Gastrocnemius medialis (tissue), 4 donors: ENCODE measurements around the gene SRSF9. TPM values are rescaled to one million over a fixed set of nuclear protein-coding genes. Genes with fewer than 3 reads are reported as not detected.
"Not testable (repeated sequence)": the region's sequence is repeated elsewhere in the genome, so short reads cannot be mapped to it uniquely, and the experiment has no call there.

Experiments used
- ATAC-seq, 2 donors: fragments of 150-250 bp; one replicate each; pipeline ENCODE4 v1.9.1; 2016
- DNase-seq, 2 donors: peaks; one replicate each; pipeline ENCODE4 v3.0.0-alpha.2; 2019
- H3K27ac ChIP-seq, 4 donors: fragments of 200-600 bp; sonication (generic); 1 replicate in 1 of 4; 2 replicates in 3 of 4; pipeline ENCODE4 v1.5.1; 2016 to 2018; ENCODE audit warnings: mild to moderate bottlenecking in 2 of 4, moderate library complexity in 1 of 4
- H3K27me3 ChIP-seq, 3 donors: fragments of 200-600 bp; sonication (generic) in 2 of 3; 1 replicate in 1 of 3; 2 replicates in 2 of 3; pipeline versions ENCODE4 v1.5.1 to v1.6.0; 2016 to 2019; ENCODE audit warnings: mild to moderate bottlenecking in 1 of 3, moderate library complexity in 1 of 3
- H3K36me3 ChIP-seq, 2 donors: fragments of 200-600 bp; sonication (generic) in 1 of 2; one replicate each; pipeline ENCODE4 v1.5.1; 2017 to 2018
- H3K4me1 ChIP-seq, 2 donors: fragments of 200-600 bp; sonication (generic) in 1 of 2; one replicate each; pipeline ENCODE4 v1.5.1; 2016 to 2017; ENCODE audit warnings: mild to moderate bottlenecking in 2 of 2
- H3K4me3 ChIP-seq, 4 donors: fragments of 200-600 bp; sonication (generic) in 3 of 4; 1 replicate in 1 of 4; 2 replicates in 3 of 4; pipeline ENCODE4 v1.5.1; 2016 to 2019; ENCODE audit warnings: mild to moderate bottlenecking in 2 of 4
- H3K9me3 ChIP-seq, 3 donors: fragments of 200-600 bp; sonication (generic) in 2 of 3; 1 replicate in 1 of 3; 2 replicates in 2 of 3; pipeline ENCODE4 v1.5.1; 2016 to 2019
- POLR2A ChIP-seq, 2 donors: fragments of 450-650 bp; IDR thresholded peaks; one replicate each; pipeline ENCODE4 v1.6.1; 2017; ENCODE audit warnings: antibody characterized with exemption in 2 of 2, mild to moderate bottlenecking in 2 of 2, moderate library complexity in 2 of 2
- in situ Hi-C, 4 donors: fragments of 200-750 bp; cut with MboI; loops; one replicate each; pipeline versions ENCODE4 v1.15.0 to v1.8.0; 2017; ENCODE audit warnings: low sequenced_read_pairs in 4 of 4
- intact Hi-C: fragments of 100-400 bp; cut with DNase I; formaldehyde crosslinking; loops from one replicate; pipeline ENCODE4 v1.15.1; 2023; ENCODE audit warnings: low total_unique reads
- total RNA-seq, 4 donors: library from RNA; depleted of rRNA; stranded (reverse); fragments of >200 nt; gene quantifications; one replicate each; pipeline versions ENCODE4 v1.1.0 to v1.2.3, GENCODE V29; 2016
- TF ChIP-seq, protein P1 (sequence below), 5 experiments: fragments of 450-650 bp in 3 of 5; fragments of 200-600 bp in 2 of 5; sonication (generic) in 2 of 5; IDR thresholded peaks in 4 of 5; conservative IDR thresholded peaks in 1 of 5; 1 replicate in 4 of 5; 2 replicates in 1 of 5; pipeline ENCODE4 v1.5.1; 2016 to 2019; ENCODE audit warnings: antibody characterized with exemption in 5 of 5, mild to moderate bottlenecking in 3 of 5, moderate library complexity in 3 of 5

The SRSF9 gene
- total RNA-seq, 4 donors from 2014 or later, result 13.5 to 18.6 (median 16.0) TPM

DNA sequence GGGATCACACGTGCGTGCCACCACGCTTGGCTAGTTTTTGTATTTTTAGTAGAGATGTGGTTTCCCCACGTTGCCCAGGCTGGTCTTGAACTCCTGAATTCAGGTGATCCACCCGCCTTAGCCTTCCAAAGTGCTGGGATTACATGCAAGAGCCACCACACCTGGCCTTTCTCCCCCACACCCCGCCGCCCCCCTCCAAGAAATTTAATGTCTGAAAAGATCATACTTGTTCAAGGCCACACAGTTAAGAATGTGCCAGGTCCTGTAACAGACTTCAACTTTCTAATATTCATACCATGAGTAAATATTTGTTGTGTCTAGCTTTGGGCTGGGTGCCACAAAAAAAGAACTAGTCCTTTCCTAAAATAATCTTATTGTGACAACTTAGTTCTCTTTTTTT is 14.2 kb downstream of the SRSF9 start:
- no peak overlapping the region for H3K4me3 ChIP-seq
- no peak for ATAC-seq
- no peak overlapping the region for H3K27ac ChIP-seq
- H3K4me1 ChIP-seq, result no peaks in the 10 kb centered on the region
- no peaks in the 10 kb centered on the region for H3K9me3 ChIP-seq
- in situ Hi-C loops (no loop called here), intact Hi-C loops (no loop called here)
- peaks cover 0 to 70% of the 10 kb centered on the region in 2 donors for H3K36me3 ChIP-seq
- TF ChIP-seq, protein P1, sequence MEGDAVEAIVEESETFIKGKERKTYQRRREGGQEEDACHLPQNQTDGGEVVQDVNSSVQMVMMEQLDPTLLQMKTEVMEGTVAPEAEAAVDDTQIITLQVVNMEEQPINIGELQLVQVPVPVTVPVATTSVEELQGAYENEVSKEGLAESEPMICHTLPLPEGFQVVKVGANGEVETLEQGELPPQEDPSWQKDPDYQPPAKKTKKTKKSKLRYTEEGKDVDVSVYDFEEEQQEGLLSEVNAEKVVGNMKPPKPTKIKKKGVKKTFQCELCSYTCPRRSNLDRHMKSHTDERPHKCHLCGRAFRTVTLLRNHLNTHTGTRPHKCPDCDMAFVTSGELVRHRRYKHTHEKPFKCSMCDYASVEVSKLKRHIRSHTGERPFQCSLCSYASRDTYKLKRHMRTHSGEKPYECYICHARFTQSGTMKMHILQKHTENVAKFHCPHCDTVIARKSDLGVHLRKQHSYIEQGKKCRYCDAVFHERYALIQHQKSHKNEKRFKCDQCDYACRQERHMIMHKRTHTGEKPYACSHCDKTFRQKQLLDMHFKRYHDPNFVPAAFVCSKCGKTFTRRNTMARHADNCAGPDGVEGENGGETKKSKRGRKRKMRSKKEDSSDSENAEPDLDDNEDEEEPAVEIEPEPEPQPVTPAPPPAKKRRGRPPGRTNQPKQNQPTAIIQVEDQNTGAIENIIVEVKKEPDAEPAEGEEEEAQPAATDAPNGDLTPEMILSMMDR (IDR thresholded peaks at IDR 0.05 in 4 of 5, conservative IDR thresholded peaks at IDR 0.05 in 1 of 5), result no peak
- no peak for TF ChIP-seq POLR2A (IDR thresholded peaks at IDR 0.05)
- H3K27me3 ChIP-seq, result no peaks in the 10 kb centered on the region
- no peak for DNase-seq

DNA sequence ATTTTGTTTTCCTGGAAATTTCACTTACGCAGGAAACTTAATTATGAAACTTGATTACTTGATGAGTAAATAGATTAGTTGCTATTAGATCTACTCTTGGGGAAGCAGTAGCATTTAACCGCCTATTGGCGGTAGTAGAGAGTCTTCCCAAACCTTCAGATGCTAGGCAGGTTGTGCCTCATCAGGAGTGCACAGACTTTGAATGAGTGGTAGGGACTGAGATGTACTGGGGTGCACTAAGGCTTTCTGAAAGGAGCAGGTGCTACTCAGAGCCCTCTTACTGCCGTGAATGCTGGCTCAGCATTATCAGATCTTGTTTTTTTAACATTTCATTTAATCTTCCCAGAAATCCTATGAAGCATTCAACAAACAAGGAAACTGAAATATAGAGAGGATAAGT is 15.6 kb downstream of the SRSF9 start:
- TF ChIP-seq POLR2A (IDR thresholded peaks at IDR 0.05), result no peak
- TF ChIP-seq, protein P1 (IDR thresholded peaks at IDR 0.05 in 4 of 5, conservative IDR thresholded peaks at IDR 0.05 in 1 of 5), result peak in 4 of 5 experiments; percentile 3 to 54 (median 27)
- no peak overlapping the region for H3K4me3 ChIP-seq
- DNase-seq (no peak), ATAC-seq (peak in 1 of 2 donors; percentile 27)
- no peak overlapping the region for H3K27ac ChIP-seq
- peaks cover 0 to 72% of the 10 kb centered on the region in 2 donors for H3K36me3 ChIP-seq
- in situ Hi-C loops, result no loop called here
- no peaks in the 10 kb centered on the region for H3K9me3 ChIP-seq
- H3K27me3 ChIP-seq, result no peaks in the 10 kb centered on the region
- intact Hi-C loops, result no loop called here
- H3K4me1 ChIP-seq, result no peaks in the 10 kb centered on the region

DNA sequence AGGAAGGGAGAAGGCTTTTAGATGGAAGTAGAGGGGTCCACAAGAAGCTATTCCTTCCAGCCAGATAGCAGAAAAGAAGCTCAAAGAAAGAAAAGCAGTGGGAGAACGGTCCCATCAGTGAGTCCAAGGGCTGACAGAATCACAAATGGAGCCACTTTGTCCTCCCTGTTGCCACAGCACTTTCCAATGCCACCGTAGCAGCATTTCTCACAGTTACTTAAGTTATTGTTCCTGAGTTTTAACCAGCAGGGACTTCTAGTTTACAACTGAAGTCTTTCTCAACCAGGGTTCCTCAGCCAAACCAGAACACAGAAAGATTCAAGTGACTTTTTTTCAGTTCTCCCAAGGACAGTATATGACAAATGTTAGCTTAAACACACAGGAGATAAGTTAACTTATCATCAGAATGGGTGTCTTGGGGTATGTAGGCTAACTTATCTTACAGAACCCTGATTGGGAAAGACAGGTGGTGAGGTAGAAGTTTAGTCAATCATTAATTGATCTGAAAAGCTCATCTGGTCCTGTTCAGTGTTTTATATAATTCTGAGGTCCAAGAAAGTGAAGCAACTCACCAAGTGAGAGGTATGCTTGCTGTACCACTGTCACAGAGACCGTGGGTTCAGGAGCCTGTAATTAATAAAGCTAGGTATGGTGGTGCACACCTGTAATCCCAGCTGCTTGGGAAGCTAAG is 16.3 kb downstream of the SRSF9 start:
- ATAC-seq, result no peak
- in situ Hi-C loops, result no loop called here
- no peak for DNase-seq
- no peak overlapping the region for H3K27ac ChIP-seq
- intact Hi-C loops, result no loop called here
- H3K4me3 ChIP-seq, result no peak overlapping the region
- peaks cover 0 to 69% of the 10 kb centered on the region in 2 donors for H3K36me3 ChIP-seq
- no peaks in the 10 kb centered on the region for H3K9me3 ChIP-seq
- H3K4me1 ChIP-seq, result no peaks in the 10 kb centered on the region
- TF ChIP-seq, protein P1 (IDR thresholded peaks at IDR 0.05 in 4 of 5, conservative IDR thresholded peaks at IDR 0.05 in 1 of 5), result no peak
- no peak for TF ChIP-seq POLR2A (IDR thresholded peaks at IDR 0.05)
- H3K27me3 ChIP-seq, result no peaks in the 10 kb centered on the region

DNA sequence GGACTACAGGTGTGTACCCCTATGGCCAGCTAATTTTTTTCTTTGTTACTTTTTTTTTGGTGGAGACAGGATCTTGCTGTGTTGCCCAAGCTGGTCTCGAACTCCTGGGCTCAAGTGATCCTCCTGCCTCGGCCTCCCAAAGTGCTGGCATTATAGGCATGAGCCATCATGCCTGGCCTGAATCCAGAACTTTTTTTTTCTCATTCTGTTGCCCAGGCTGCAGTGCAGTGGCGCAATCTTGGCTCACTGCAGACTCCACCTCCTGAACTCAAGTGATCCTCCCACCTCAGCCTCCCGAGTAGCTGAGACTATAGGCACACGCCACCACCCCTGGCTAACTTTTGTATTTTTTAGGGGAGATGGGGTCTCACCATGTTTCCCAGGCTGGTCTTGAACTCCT is 17.0 kb downstream of the SRSF9 start:
- H3K4me3 ChIP-seq, in situ Hi-C loops, H3K27ac ChIP-seq, DNase-seq, H3K9me3 ChIP-seq, intact Hi-C loops, H3K4me1 ChIP-seq, H3K27me3 ChIP-seq, ATAC-seq: not testable (repeated sequence)
- peaks cover 0 to 62% of the 10 kb centered on the region in 2 donors for H3K36me3 ChIP-seq

DNA sequence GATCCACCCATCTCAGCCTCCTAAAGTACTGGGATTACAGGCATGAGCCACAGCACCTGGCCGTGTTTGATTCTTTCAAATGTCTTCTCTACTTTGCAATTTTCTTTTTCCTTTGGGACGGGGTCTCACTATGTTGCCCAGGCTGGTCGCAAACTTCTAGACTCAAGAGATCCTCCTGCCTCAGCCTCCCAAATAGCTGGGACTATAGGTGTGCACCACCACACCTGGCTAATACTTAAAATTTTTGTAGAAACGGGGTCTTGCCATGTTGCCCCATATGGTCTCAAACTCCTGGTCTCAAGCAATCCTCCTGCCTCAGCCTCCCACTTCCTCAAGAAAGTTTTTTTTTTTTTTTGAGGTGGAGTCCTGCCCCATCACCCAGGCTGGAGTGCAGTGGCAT is 21.6 kb downstream of the SRSF9 start:
- H3K9me3 ChIP-seq, result no peaks in the 10 kb centered on the region
- no peaks in the 10 kb centered on the region for H3K27me3 ChIP-seq
- H3K27ac ChIP-seq, result no peak overlapping the region
- H3K4me1 ChIP-seq, result peaks cover 19 to 20% of the 10 kb centered on the region in 2 donors
- ATAC-seq, result no peak
- TF ChIP-seq, protein P1 (IDR thresholded peaks at IDR 0.05 in 4 of 5, conservative IDR thresholded peaks at IDR 0.05 in 1 of 5), result no peak
- TF ChIP-seq POLR2A (IDR thresholded peaks at IDR 0.05), result no peak
- peak overlapping the region in 1 of 4 donors; percentile 95 for H3K4me3 ChIP-seq
- no peak for DNase-seq
- peaks cover 0 to 42% of the 10 kb centered on the region in 2 donors for H3K36me3 ChIP-seq
- intact Hi-C loops (loop anchor here (2.0 to 10.0 kb wide), 2 partner anchors 21 to 197 kb away; partner anchors contain the start of genes CABP1 and SRSF9), in situ Hi-C loops (no loop called here)

DNA sequence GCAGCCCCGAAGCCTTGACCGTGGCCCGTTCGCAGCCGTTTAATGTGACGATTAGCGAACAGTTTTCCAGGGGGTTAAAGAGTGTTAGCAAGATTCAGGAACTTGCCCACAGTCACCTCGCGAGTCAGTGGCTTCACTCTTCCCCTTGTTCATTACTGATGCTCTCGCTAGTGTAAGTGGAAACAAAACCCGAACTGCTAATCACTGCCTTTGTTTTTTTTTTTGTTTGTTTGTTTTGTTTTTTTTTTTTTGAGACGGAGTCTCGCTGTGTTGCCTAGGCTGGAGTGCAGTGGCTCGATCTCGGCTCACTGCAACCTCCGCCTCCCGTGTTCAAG is 22.7 kb downstream of the SRSF9 start:
- not testable (repeated sequence) for ATAC-seq
- peak overlapping the region; percentile 82 to 96 (median 88) for H3K27ac ChIP-seq

More for the DNA sequence above, 22.7 kb downstream of the SRSF9 start:
- intact Hi-C loops, result loop anchor here (2.0 to 10.0 kb wide), 2 partner anchors 22 to 198 kb away; partner anchors contain the start of genes CABP1 and SRSF9
- H3K27me3 ChIP-seq, DNase-seq, H3K9me3 ChIP-seq, in situ Hi-C loops: not testable (repeated sequence)
- H3K36me3 ChIP-seq, result peaks cover 0 to 52% of the 10 kb centered on the region in 2 donors
- peaks cover 19 to 20% of the 10 kb centered on the region in 2 donors for H3K4me1 ChIP-seq
- H3K4me3 ChIP-seq, result peak overlapping the region; percentile 85 to 96 (median 94)
